ENCODE results near the gene SYNPO2. TPM values are rescaled to one million over a fixed set of nuclear protein-coding genes. Genes with fewer than 3 reads are reported as not detected.

SYNPO2 gene
- total RNA-seq, 4 donors from 2014 or later: 144 to 400 (median 228) TPM

DNA sequence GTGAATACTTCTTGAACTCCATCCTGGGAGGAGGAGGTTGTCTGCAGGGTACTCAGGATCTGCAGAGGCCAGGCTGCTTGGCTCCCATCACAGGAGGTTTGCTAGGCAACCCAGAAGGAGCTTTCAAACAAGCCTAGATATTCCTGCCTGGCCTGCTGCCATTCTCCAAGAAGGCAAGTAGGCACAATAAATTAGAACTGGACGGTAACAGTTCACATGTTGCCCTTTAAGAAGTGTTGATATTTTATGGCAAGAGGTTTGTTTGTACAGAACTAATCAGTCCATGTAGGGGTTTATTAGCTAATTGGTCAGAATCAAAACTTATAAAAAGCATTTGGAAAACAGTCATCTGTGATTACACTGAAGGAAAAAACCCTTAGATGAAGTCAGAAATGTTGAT lies 39.3 kb downstream of the SYNPO2 start:
- Histone ChIP-seq H3K4me1 (peaks cover 0 to 9% of the 10 kb centered on the region in 2 donors), H3K4me3 (no peak overlapping the region), H3K27me3 (no peaks in the 10 kb centered on the region), H3K9me3 (no peaks in the 10 kb centered on the region), H3K36me3 (no peaks in the 10 kb centered on the region), H3K27ac (peak overlapping the region; percentile 52 to 96)
- TF ChIP-seq CTCF (IDR thresholded peaks at IDR 0.05) (no peak), POLR2A (IDR thresholded peaks at IDR 0.05) (no peak)
- DNase-seq: peak; percentile 70 to 82
- intact Hi-C loops (cut with DNase I; ENCODE audit: low total_unique reads): no loop called here

DNA sequence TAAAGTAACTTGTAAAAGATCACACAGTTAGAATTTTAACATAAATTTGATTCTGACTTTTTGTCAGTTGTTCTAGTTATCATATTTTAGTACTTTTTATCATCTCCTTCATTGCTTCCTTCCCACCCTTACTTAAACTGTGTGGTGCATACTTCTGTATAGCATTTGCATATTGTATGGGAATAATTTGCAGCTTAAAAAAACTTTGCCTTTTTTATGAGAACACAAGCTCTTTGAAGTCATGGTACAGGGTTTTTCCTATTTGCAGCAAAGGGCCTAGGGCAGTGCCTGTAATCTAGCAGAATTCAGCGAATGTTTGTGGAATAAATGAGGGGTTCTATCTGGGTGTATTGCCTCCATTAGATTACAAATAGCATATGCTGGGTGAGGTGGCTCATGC lies 41.6 kb downstream of the SYNPO2 start:
- no peaks in the 10 kb centered on the region for H3K9me3 ChIP-seq
- no peaks in the 10 kb centered on the region for H3K36me3 ChIP-seq
- no peaks in the 10 kb centered on the region for H3K27me3 ChIP-seq
- H3K27ac ChIP-seq: peak overlapping the region in 1 of 2 donors; percentile 23
- intact Hi-C loops (cut with DNase I; ENCODE audit: low total_unique reads): no loop called here
- peaks cover 0 to 9% of the 10 kb centered on the region in 2 donors for H3K4me1 ChIP-seq
- TF ChIP-seq CTCF (IDR thresholded peaks at IDR 0.05) (no peak), POLR2A (IDR thresholded peaks at IDR 0.05) (no peak)
- no peak overlapping the region for H3K4me3 ChIP-seq
- no peak for DNase-seq

- Histone ChIP-seq H3K36me3 (no peaks in the 10 kb centered on the region), H3K27me3 (no peaks in the 10 kb centered on the region), H3K9me3 (no peaks in the 10 kb centered on the region), H3K27ac (peak overlapping the region; percentile 35 to 42), H3K4me1 (peaks cover 0 to 7% of the 10 kb centered on the region in 2 donors), H3K4me3 (no peak overlapping the region)
- intact Hi-C loops (cut with DNase I; ENCODE audit: low total_unique reads): no loop called here
- TF ChIP-seq CTCF (IDR thresholded peaks at IDR 0.05): no peak
- no peak for TF ChIP-seq POLR2A (IDR thresholded peaks at IDR 0.05)
- DNase-seq: no peak
These were observed 43.1 kb downstream of the SYNPO2 start for GRCh38 chr4:118931786-118932185.

DNA sequence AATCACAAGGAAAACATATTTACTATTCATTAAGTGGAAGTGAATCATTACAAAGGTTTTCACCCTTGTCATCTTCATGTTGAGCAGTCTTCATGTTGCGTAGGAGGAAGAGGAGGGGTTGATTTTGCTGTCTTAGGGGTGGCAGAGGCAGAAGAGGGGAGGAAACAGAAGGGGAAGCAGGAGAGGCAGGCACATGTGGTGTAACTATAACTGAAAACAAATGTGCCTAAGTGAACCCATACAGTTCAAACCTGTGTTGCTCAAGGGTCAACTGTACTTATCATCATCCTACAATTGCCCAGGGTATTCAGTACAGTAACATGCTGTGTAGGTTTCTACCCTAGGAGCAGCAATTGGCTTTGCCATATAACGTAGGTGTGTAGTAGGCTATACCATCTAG lies 47.2 kb downstream of the SYNPO2 start:
- intact Hi-C loops (cut with DNase I; ENCODE audit: low total_unique reads): no loop called here
- peak overlapping the region; percentile 65 to 75 for H3K27ac ChIP-seq
- H3K27me3 ChIP-seq: no peaks in the 10 kb centered on the region
- no peak for DNase-seq
- no peak for TF ChIP-seq CTCF (IDR thresholded peaks at IDR 0.05)
- TF ChIP-seq POLR2A (IDR thresholded peaks at IDR 0.05): no peak
- no peaks in the 10 kb centered on the region for H3K36me3 ChIP-seq
- no peaks in the 10 kb centered on the region for H3K9me3 ChIP-seq
- H3K4me3 ChIP-seq: no peak overlapping the region
- peaks cover 0 to 6% of the 10 kb centered on the region in 2 donors for H3K4me1 ChIP-seq

DNA sequence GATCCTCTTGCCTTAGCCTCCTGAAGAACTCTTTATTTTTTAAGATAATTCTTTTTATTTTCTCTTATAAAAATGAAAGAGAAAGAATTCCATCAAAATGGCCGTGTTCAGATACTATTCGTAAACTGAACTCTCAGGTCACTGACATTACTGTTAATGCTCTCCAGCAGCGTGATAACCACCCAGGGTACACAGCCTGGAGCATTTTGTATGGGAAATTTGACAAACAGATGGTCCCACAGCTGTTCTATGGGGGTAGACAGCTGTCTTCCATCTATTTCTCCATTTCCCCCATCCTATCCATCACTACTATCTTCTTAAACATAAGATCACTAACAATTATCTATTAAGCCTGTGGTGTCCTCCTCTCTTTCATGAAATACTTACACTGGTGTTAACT lies 47.8 kb downstream of the SYNPO2 start:
- no peaks in the 10 kb centered on the region for H3K36me3 ChIP-seq
- DNase-seq: no peak
- H3K27ac ChIP-seq: peak overlapping the region; percentile 65 to 75
- TF ChIP-seq POLR2A (IDR thresholded peaks at IDR 0.05) (no peak), CTCF (IDR thresholded peaks at IDR 0.05) (no peak)
- H3K27me3 ChIP-seq: no peaks in the 10 kb centered on the region
- H3K4me3 ChIP-seq: no peak overlapping the region
- peaks cover 0 to 9% of the 10 kb centered on the region in 2 donors for H3K4me1 ChIP-seq
- H3K9me3 ChIP-seq: no peaks in the 10 kb centered on the region
- intact Hi-C loops (cut with DNase I; ENCODE audit: low total_unique reads): no loop called here
